Ovary (tissue), 3 donors: ENCODE data around the gene RFX8.

Experiments
- POLR2A ChIP-seq: fragments of 450-650 bp; IDR thresholded peaks from one replicate; pipeline ENCODE4 v1.6.1; 2017; ENCODE audit warnings: antibody characterized with exemption, mild to moderate bottlenecking, moderate library complexity
- TF ChIP-seq, protein P1 (sequence below), 3 donors: fragments of 450-650 bp in 2 of 3; fragments of 200-600 bp in 1 of 3; IDR thresholded peaks; one replicate each; pipeline versions ENCODE4 v1.5.1 to v1.8.0; 2016 to 2022; ENCODE audit warnings: antibody characterized with exemption in 3 of 3, mild to moderate bottlenecking in 1 of 3
- donor health status: DM: no; HTN: no; CAD: no.

GRCh38 chr2:101476605-101477208 is 1.8 kb upstream of the RFX8 start:
- TF ChIP-seq POLR2A: no peak
- TF ChIP-seq, protein P1, sequence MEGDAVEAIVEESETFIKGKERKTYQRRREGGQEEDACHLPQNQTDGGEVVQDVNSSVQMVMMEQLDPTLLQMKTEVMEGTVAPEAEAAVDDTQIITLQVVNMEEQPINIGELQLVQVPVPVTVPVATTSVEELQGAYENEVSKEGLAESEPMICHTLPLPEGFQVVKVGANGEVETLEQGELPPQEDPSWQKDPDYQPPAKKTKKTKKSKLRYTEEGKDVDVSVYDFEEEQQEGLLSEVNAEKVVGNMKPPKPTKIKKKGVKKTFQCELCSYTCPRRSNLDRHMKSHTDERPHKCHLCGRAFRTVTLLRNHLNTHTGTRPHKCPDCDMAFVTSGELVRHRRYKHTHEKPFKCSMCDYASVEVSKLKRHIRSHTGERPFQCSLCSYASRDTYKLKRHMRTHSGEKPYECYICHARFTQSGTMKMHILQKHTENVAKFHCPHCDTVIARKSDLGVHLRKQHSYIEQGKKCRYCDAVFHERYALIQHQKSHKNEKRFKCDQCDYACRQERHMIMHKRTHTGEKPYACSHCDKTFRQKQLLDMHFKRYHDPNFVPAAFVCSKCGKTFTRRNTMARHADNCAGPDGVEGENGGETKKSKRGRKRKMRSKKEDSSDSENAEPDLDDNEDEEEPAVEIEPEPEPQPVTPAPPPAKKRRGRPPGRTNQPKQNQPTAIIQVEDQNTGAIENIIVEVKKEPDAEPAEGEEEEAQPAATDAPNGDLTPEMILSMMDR (IDR thresholded peaks at IDR 0.05): no peak
